Parathyroid adenoma (tissue), 2 donors: ENCODE data around the gene GNB1.

ENCODE experiments used
- H2AFZ ChIP-seq: fragments of 300-600 bp; sonication (generic); one replicate; pipeline ENCODE4 v1.7.0; 2017; ENCODE audit warnings: antibody characterized with exemption, mild to moderate bottlenecking
- H3K27ac ChIP-seq: fragments of 300-600 bp; sonication (generic); one replicate; pipeline ENCODE4 v1.7.0; 2017
- H3K27me3 ChIP-seq: fragments of 300-600 bp; sonication (generic); one replicate; pipeline ENCODE4 v1.7.0; 2017; ENCODE audit warnings: low read length; ENCODE audit not compliant: control insufficient read depth, insufficient read depth
- H3K36me3 ChIP-seq: fragments of 300-600 bp; sonication (generic); one replicate; pipeline ENCODE4 v1.7.0; 2017; ENCODE audit warnings: low read length; ENCODE audit not compliant: control insufficient read depth, insufficient read depth
- H3K4me1 ChIP-seq: fragments of 300-600 bp; sonication (generic); one replicate; pipeline ENCODE4 v1.7.0; 2017; ENCODE audit warnings: control low read depth
- H3K4me2 ChIP-seq: fragments of 300-600 bp; sonication (generic); one replicate; pipeline ENCODE4 v1.7.0; 2017; ENCODE audit warnings: low read length
- H3K4me3 ChIP-seq: fragments of 300-600 bp; sonication (generic); one replicate; pipeline ENCODE4 v1.7.0; 2017; ENCODE audit warnings: low read depth, low read length
- H3K79me2 ChIP-seq: fragments of 300-600 bp; sonication (generic); one replicate; pipeline ENCODE4 v1.7.0; 2017; ENCODE audit warnings: control low read depth
- H3K9ac ChIP-seq: fragments of 300-600 bp; sonication (generic); one replicate; pipeline ENCODE4 v1.7.0; 2017; ENCODE audit warnings: mild to moderate bottlenecking
- H3K9me3 ChIP-seq: fragments of 300-600 bp; sonication (generic); one replicate; pipeline ENCODE4 v1.7.0; 2017; ENCODE audit warnings: low read length; ENCODE audit not compliant: control insufficient read depth
- TF ChIP-seq, protein P1 (sequence below): fragments of 300-600 bp; sonication (generic); IDR thresholded peaks from one replicate; pipeline ENCODE4 v1.7.0; 2017; ENCODE audit warnings: antibody characterized with exemption, mild to moderate bottlenecking
- donor health status: primary hyperparathyroidism.

GNB1 gene

DNA sequence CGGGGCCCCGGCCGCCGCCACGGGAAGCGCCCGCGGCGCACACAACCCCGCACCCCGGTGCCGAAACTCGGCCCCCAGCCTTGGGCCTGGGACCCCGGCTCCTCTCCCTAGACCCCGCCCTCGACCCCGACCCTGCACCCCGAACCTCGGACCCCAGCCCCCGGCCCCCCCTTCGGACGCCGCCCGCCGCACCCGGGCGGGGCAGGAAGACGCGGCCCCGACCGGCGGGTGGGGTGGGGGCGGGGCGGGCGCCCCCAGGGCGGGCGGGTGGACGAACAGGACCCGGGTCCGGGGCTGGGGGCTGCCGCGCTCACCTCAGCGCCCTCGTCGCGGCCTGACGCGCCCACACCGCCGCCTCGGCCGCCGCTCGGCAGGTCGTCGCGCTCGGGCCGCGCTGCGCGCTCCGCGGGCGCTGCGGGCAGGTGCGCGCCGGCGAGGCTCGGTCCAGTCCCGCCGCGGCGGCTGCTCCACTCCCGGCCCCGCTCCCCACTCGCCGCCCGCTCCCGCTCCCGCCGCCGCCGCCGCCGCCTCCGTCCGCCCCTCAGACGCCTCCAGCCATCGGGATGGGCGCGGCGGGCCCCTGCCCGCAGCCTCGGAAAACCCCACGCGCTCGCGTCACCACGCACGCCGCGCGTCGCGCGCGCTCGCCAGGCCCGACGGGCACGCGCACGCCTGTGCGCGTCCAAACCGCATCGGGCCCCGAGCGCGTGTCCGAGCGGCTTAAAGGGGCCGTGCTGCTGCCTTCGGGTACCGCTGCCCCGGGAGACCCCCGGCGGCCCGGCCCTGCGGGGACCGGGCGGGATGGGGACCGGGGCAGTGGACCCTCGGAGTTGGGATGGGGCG, at the start of gene GNB1:
Gene GNB1, minus strand, starts transcription at position 582 of the 843 bp plus-strand sequence. CDS start 65,634 bp downstream, outside the sequence.
- Histone ChIP-seq H3K27ac (peak within 1 kb of the TSS; percentile 54), H3K4me1 (peaks cover 3% of the 10 kb centered on the region), H3K9ac (no peak within 1 kb of the TSS), H3K27me3 (no peaks in the 10 kb centered on the region), H3K9me3 (no peaks in the 10 kb centered on the region), H3K4me3 (peak within 1 kb of the TSS; percentile 70), H2AFZ (peak within 1 kb of the TSS; percentile 79), H3K4me2 (peak within 1 kb of the TSS; percentile 91), H3K79me2 (peaks cover 21% of the 10 kb centered on the region), H3K36me3 (no peaks in the 10 kb centered on the region)
- TF ChIP-seq, protein P1, sequence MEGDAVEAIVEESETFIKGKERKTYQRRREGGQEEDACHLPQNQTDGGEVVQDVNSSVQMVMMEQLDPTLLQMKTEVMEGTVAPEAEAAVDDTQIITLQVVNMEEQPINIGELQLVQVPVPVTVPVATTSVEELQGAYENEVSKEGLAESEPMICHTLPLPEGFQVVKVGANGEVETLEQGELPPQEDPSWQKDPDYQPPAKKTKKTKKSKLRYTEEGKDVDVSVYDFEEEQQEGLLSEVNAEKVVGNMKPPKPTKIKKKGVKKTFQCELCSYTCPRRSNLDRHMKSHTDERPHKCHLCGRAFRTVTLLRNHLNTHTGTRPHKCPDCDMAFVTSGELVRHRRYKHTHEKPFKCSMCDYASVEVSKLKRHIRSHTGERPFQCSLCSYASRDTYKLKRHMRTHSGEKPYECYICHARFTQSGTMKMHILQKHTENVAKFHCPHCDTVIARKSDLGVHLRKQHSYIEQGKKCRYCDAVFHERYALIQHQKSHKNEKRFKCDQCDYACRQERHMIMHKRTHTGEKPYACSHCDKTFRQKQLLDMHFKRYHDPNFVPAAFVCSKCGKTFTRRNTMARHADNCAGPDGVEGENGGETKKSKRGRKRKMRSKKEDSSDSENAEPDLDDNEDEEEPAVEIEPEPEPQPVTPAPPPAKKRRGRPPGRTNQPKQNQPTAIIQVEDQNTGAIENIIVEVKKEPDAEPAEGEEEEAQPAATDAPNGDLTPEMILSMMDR, result no peak

DNA sequence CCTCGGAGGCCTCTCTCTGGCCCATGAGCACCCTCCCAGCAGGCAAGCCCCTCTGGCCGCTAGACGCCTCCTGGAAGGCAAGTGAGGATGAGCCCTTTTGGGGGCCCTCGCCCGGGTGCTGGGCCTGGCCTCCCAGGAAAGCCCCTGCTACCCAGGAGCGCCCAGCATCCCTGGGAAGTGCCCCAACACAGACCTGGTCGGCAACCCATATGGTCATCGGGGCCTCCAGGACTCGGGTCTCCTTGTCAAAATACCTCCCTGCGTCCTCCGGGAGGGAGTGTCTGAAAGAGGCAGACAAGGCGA, 49.2 kb upstream of the GNB1 start:
- Histone ChIP-seq H3K4me1 (no peaks in the 10 kb centered on the region), H3K27ac (no peak overlapping the region), H3K79me2 (no peaks in the 10 kb centered on the region), H2AFZ (no peak overlapping the region), H3K27me3 (no peaks in the 10 kb centered on the region), H3K4me2 (no peak overlapping the region), H3K36me3 (no peaks in the 10 kb centered on the region), H3K9ac (no peak overlapping the region), H3K4me3 (no peak overlapping the region), H3K9me3 (no peaks in the 10 kb centered on the region)
- TF ChIP-seq, protein P1, result no peak

DNA sequence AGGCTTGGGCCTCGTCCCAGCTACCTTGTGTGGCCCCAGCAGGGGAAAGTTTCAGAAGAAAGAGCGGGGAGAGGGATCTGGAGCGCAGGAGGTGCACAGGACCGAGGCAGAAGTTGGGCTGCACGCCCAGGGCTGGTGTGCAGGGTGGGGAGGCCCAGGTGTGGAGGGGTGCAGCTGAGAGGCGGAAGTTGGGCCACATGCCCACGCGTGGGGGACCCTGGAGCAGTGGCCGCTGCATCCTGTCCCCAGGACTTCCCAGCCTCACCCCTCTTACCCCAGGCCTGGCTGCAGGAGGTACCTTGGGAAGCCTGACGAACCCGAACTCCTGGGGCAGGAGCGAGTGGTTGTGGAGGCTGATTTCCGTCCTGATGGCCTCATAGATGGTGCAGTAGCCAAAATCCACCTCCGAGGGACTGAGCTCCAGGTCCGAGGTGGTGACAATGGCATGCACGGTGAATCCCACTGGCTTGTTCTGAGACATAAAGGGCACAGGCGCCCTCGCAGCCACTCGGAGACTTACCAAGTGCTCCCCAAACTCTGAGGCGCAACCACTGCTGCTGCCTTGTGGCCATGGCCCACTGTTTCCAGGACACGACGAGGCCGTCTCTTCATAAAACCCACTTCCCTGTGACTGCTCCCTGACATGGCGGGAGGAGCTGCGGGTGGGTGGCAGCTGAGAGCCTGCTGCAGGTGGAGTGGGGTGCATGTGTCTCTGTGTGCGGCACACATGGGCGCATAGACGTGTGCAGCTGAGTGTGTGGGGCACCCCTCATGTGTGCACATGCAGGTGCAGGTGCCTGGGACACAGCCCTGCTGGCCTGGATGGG, 48.6 kb upstream of the GNB1 start:
- no peak overlapping the region for H3K27ac ChIP-seq
- no peaks in the 10 kb centered on the region for H3K27me3 ChIP-seq
- no peaks in the 10 kb centered on the region for H3K36me3 ChIP-seq
- H3K4me3 ChIP-seq, result no peak overlapping the region
- H3K9me3 ChIP-seq, result no peaks in the 10 kb centered on the region
- no peaks in the 10 kb centered on the region for H3K79me2 ChIP-seq
- H3K4me2 ChIP-seq, result no peak overlapping the region
- H3K4me1 ChIP-seq, result no peaks in the 10 kb centered on the region
- no peak overlapping the region for H2AFZ ChIP-seq
- TF ChIP-seq, protein P1, result no peak
- no peak overlapping the region for H3K9ac ChIP-seq

DNA sequence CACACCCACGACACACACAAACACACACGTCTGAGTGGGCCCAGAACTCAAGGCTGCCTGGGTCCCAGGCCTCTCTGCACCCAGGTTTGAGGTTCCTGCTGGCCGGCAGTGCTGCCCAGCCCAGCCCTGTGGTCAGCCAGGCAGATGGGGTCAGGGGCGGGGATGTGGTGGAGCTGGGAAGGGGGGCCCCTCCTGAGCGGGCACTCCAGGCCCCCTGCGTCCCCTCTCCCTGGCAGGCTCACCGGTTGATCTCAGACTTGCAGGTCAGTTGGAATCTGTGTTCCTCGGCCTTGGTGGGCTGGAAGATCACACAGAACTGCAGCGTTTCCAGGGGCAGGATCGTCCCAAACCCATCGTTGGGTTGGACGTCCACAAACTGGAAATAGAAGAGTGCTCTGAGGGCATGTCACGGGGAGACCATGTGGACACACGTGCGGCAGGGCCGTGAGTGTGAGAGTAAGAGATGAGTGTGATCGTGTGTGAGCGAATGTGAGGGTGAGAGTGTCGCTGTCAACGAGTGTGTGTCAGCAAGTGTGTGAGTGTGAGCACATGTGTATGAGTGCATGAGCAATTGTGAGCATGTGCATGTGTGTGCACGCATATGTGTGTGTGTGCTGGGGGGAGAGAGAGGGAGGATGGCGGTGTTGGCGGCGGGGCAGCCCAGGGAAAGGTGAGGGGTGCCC, 47.9 kb upstream of the GNB1 start:
- Histone ChIP-seq H2AFZ (no peak overlapping the region), H3K27ac (no peak overlapping the region), H3K9ac (no peak overlapping the region), H3K4me1 (no peaks in the 10 kb centered on the region), H3K27me3 (no peaks in the 10 kb centered on the region), H3K79me2 (no peaks in the 10 kb centered on the region), H3K36me3 (no peaks in the 10 kb centered on the region), H3K4me3 (no peak overlapping the region), H3K4me2 (no peak overlapping the region), H3K9me3 (no peaks in the 10 kb centered on the region)
- TF ChIP-seq, protein P1, result no peak
